Hematopoietic multipotent progenitor cell treated with erythropoietin and hydrocortisone succinate and interleukin-3 and kit ligand, for 15 days (in vitro differentiated cells): ENCODE results near the gene DYNC1LI1.
"Not testable (repeated sequence)": the region's sequence is repeated elsewhere in the genome, so short reads cannot be mapped to it uniquely, and the experiment has no call there.

Source experiments
- DNase-seq: peaks from one replicate; pipeline ENCODE4 v3.0.0-alpha.2; 2015; ENCODE audit warnings: low spot score

Gene DYNC1LI1

GRCh38 chr3:32531010-32531647 is 39.5 kb downstream of the DYNC1LI1 start:
- DNase-seq, result no peak

GRCh38 chr3:32525720-32526119 is 44.9 kb downstream of the DYNC1LI1 start:
- DNase-seq, result no peak

GRCh38 chr3:32522682-32523081 is 48.0 kb downstream of the DYNC1LI1 start:
- no peak for DNase-seq

GRCh38 chr3:32518921-32519320 is 51.7 kb downstream of the DYNC1LI1 start:
- DNase-seq, result not testable (repeated sequence)

- not testable (repeated sequence) for DNase-seq
These were observed 53.9 kb downstream of the DYNC1LI1 start for GRCh38 chr3:32516751-32517150.

GRCh38 chr3:32511005-32511404 is 59.7 kb downstream of the DYNC1LI1 start:
- DNase-seq, result no peak

- peak; percentile 70 for DNase-seq
These were observed 60.5 kb downstream of the DYNC1LI1 start for GRCh38 chr3:32510075-32510724.

GRCh38 chr3:32508711-32509110 is 61.9 kb downstream of the DYNC1LI1 start:
- no peak for DNase-seq

- DNase-seq, result no peak
These were observed 64.2 kb downstream of the DYNC1LI1 start for GRCh38 chr3:32506466-32506865.

GRCh38 chr3:32502946-32503286 is 67.7 kb downstream of the DYNC1LI1 start:
- no peak for DNase-seq

- peak; percentile 81 for DNase-seq
These were observed 68.3 kb downstream of the DYNC1LI1 start, which contains the start of gene CMTM6 for GRCh38 chr3:32502118-32502945. TSS of gene CMTM6 (minus strand) at chr3:32502852. CDS start at chr3:32502745, 107 bp downstream.

GRCh38 chr3:32501783-32502117 is 68.9 kb downstream of the DYNC1LI1 start:
- no peak for DNase-seq

- DNase-seq, result no peak
These were observed 69.5 kb downstream of the DYNC1LI1 start for GRCh38 chr3:32500880-32501782.

GRCh38 chr3:32500231-32500630 is 70.4 kb downstream of the DYNC1LI1 start:
- no peak for DNase-seq

GRCh38 chr3:32499585-32499984 is 71.1 kb downstream of the DYNC1LI1 start:
- no peak for DNase-seq

GRCh38 chr3:32498992-32499391 is 71.7 kb downstream of the DYNC1LI1 start:
- DNase-seq, result no peak

- no peak for DNase-seq
These were observed 72.4 kb downstream of the DYNC1LI1 start for GRCh38 chr3:32498252-32498651.

GRCh38 chr3:32495609-32496008 is 75.0 kb downstream of the DYNC1LI1 start:
- no peak for DNase-seq

GRCh38 chr3:32495085-32495484 is 75.6 kb downstream of the DYNC1LI1 start:
- no peak for DNase-seq

- no peak for DNase-seq
These were observed 76.9 kb downstream of the DYNC1LI1 start for GRCh38 chr3:32493437-32494414.
